ENCODE results near the gene PCSK6.

DNA sequence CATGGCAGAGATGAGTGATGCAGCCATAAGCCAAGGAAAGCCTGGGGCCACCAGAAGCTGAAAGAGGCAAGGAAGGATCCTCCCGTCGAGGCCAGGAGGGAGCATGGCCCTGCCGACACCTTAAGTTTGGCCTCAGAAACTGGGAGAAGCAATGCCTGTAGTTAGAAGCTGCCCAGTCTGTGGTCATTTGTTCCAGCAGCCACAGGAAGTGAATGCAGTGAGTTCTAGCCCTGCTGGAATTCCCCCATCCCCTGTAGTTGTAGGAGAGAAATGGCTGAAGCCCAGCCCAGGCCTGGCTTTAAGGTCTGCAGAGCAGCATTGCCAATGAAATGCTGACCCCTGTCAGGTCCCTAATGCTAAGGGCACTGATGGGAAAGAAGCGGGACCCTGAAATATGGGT lies 225.5 kb downstream of the PCSK6 start:
- TF ChIP-seq, protein P1, sequence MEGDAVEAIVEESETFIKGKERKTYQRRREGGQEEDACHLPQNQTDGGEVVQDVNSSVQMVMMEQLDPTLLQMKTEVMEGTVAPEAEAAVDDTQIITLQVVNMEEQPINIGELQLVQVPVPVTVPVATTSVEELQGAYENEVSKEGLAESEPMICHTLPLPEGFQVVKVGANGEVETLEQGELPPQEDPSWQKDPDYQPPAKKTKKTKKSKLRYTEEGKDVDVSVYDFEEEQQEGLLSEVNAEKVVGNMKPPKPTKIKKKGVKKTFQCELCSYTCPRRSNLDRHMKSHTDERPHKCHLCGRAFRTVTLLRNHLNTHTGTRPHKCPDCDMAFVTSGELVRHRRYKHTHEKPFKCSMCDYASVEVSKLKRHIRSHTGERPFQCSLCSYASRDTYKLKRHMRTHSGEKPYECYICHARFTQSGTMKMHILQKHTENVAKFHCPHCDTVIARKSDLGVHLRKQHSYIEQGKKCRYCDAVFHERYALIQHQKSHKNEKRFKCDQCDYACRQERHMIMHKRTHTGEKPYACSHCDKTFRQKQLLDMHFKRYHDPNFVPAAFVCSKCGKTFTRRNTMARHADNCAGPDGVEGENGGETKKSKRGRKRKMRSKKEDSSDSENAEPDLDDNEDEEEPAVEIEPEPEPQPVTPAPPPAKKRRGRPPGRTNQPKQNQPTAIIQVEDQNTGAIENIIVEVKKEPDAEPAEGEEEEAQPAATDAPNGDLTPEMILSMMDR (conservative IDR thresholded peaks at IDR 0.05; ENCODE audit: low read length), result no peak
- TF ChIP-seq EZH2phosphoT487 (IDR thresholded peaks at IDR 0.05; ENCODE audit: borderline replicate concordance, low read depth, low read length), result no peak
